Esophagus muscularis mucosa (tissue), 4 donors: ENCODE measurements around the gene PRKCB. TPM values are rescaled to one million over a fixed set of nuclear protein-coding genes. Genes with fewer than 3 reads are reported as not detected.
A peak's percentile ranks its signal among the peaks of the same experiment; 100 is the strongest.

Experiments
- DNase-seq: peaks from one replicate; pipeline ENCODE4 v3.0.0-alpha.2; 2017; ENCODE audit errors: extremely low spot score
- H3K27ac ChIP-seq, 4 donors: fragments of 200-600 bp; sonication (generic); replicated peaks in 1 of 4; 1 replicate in 3 of 4; 2 replicates in 1 of 4; pipeline ENCODE4 v1.5.1; 2016 to 2019; ENCODE audit warnings: mild to moderate bottlenecking in 1 of 4
- H3K27me3 ChIP-seq, 4 donors: fragments of 200-600 bp; sonication (generic); one replicate each; pipeline versions ENCODE4 v1.5.1 to v1.6.0; 2016 to 2019
- H3K36me3 ChIP-seq, 4 donors: fragments of 200-600 bp; sonication (generic); one replicate each; pipeline ENCODE4 v1.5.1; 2016 to 2019
- H3K4me1 ChIP-seq, 4 donors: fragments of 200-600 bp; sonication (generic); one replicate each; pipeline ENCODE4 v1.5.1; 2016 to 2019
- H3K4me3 ChIP-seq, 4 donors: fragments of 200-600 bp; sonication (generic); 1 replicate in 2 of 4; 2 replicates in 2 of 4; pipeline ENCODE4 v1.5.1; 2016 to 2019; ENCODE audit warnings: mild to moderate bottlenecking in 4 of 4, moderate library complexity in 1 of 4
- H3K9me3 ChIP-seq, 4 donors: fragments of 200-600 bp; sonication (generic); 1 replicate in 3 of 4; 2 replicates in 1 of 4; pipeline ENCODE4 v1.5.1; 2016 to 2019
- CTCF ChIP-seq, 3 experiments: fragments of 200-600 bp in 2 of 3; fragments of 450-650 bp in 1 of 3; sonication (generic) in 2 of 3; IDR thresholded peaks; one replicate each; pipeline ENCODE4 v1.5.1; 2017 to 2019; ENCODE audit warnings: antibody characterized with exemption in 3 of 3, mild to moderate bottlenecking in 2 of 3, moderate library complexity in 1 of 3
- EP300 ChIP-seq: sonication (generic); formaldehyde crosslinking; IDR thresholded peaks from one replicate; pipeline ENCODE4 v1.6.1; 2017; ENCODE audit warnings: antibody characterized with exemption
- POLR2A ChIP-seq: fragments of 450-650 bp; IDR thresholded peaks from one replicate; pipeline ENCODE4 v1.6.1; 2017; ENCODE audit warnings: antibody characterized with exemption, moderate library complexity, mild to moderate bottlenecking, low read depth
- POLR2AphosphoS5 ChIP-seq, 2 donors: sonication (generic); formaldehyde crosslinking; IDR thresholded peaks; one replicate each; pipeline ENCODE4 v1.6.1; 2017; ENCODE audit warnings: antibody characterized with exemption in 2 of 2
- WGBS: methylation state at CpG from one replicate; pipeline ENCODE4 v1.1.5; 2018; 5-methylcytosine and 5-hydroxymethylcytosine counted together
- intact Hi-C: fragments of 100-400 bp; cut with DNase I; formaldehyde crosslinking; loops from one replicate; pipeline ENCODE4 v1.15.1; 2023
- total RNA-seq, 4 donors: library from RNA; depleted of rRNA; stranded (reverse); fragments of >200 nt; gene quantifications; one replicate each; pipeline versions ENCODE4 v1.1.0 to v1.2.1, GENCODE V29; 2016

Gene PRKCB
- total RNA-seq, 4 donors from 2014 or later, result 5.8 to 15.6 (median 9.7) TPM

GRCh38 chr16:24075931-24076716, 240.3 kb downstream of the PRKCB start:
- Histone ChIP-seq H3K4me1 (peaks cover 0 to 8% (median 0%) of the 10 kb centered on the region in 4 donors), H3K4me3 (no peak overlapping the region), H3K27ac (no peak overlapping the region), H3K27me3 (no peaks in the 10 kb centered on the region), H3K36me3 (no peaks in the 10 kb centered on the region), H3K9me3 (no peaks in the 10 kb centered on the region)
- DNase-seq, result no peak
- intact Hi-C loops, result no loop called here
- 39% methylated on average over 5 of the region's 6 CpGs for WGBS
- no peak for TF ChIP-seq CTCF (IDR thresholded peaks at IDR 0.05)
- TF ChIP-seq EP300, result no peak
- TF ChIP-seq POLR2AphosphoS5 (IDR thresholded peaks at IDR 0.05), result no peak
- TF ChIP-seq POLR2A, result no peak

- TF ChIP-seq POLR2A (no peak), EP300 (no peak), POLR2AphosphoS5 (IDR thresholded peaks at IDR 0.05) (no peak), CTCF (IDR thresholded peaks at IDR 0.05) (no peak)
- H3K9me3 ChIP-seq, result no peaks in the 10 kb centered on the region
- 83% methylated on average over 1 of the region's 1 CpG for WGBS
- H3K4me3 ChIP-seq, result no peak overlapping the region
- H3K27ac ChIP-seq, result no peak overlapping the region
- H3K27me3 ChIP-seq, result no peaks in the 10 kb centered on the region
- DNase-seq, result no peak
- H3K36me3 ChIP-seq, result no peaks in the 10 kb centered on the region
- H3K4me1 ChIP-seq, result peaks cover 0 to 8% (median 0%) of the 10 kb centered on the region in 4 donors
- intact Hi-C loops, result no loop called here
Measured at GRCh38 chr16:24077292-24077691, 241.5 kb downstream of the PRKCB start.

GRCh38 chr16:24077966-24078365, 242.2 kb downstream of the PRKCB start:
- TF ChIP-seq POLR2A, result no peak
- TF ChIP-seq CTCF (IDR thresholded peaks at IDR 0.05), result no peak
- no peak for TF ChIP-seq EP300
- TF ChIP-seq POLR2AphosphoS5 (IDR thresholded peaks at IDR 0.05), result no peak
- intact Hi-C loops, result no loop called here
- 74% methylated on average over 8 of the region's 8 CpGs for WGBS
- peaks cover 0 to 8% (median 0%) of the 10 kb centered on the region in 4 donors for H3K4me1 ChIP-seq
- no peak overlapping the region for H3K27ac ChIP-seq
- H3K27me3 ChIP-seq, result no peaks in the 10 kb centered on the region
- H3K4me3 ChIP-seq, result no peak overlapping the region
- H3K36me3 ChIP-seq, result no peaks in the 10 kb centered on the region
- DNase-seq, result no peak
- no peaks in the 10 kb centered on the region for H3K9me3 ChIP-seq

- Histone ChIP-seq H3K36me3 (no peaks in the 10 kb centered on the region), H3K4me1 (no peaks in the 10 kb centered on the region), H3K4me3 (no peak overlapping the region), H3K27ac (no peak overlapping the region), H3K9me3 (peaks cover 0 to 8% (median 3%) of the 10 kb centered on the region in 4 donors), H3K27me3 (no peaks in the 10 kb centered on the region)
- 66% methylated on average over 5 of the region's 5 CpGs for WGBS
- intact Hi-C loops, result no loop called here
- peak; percentile 77 for DNase-seq
- no peak for TF ChIP-seq POLR2AphosphoS5 (IDR thresholded peaks at IDR 0.05)
- no peak for TF ChIP-seq EP300
- no peak for TF ChIP-seq POLR2A
- no peak for TF ChIP-seq CTCF (IDR thresholded peaks at IDR 0.05)
Measured at GRCh38 chr16:24085666-24086065, 249.9 kb downstream of the PRKCB start.
